Stimulated activated CD8-positive, alpha-beta memory T cell treated with anti-CD3 and anti-CD28 coated beads, Interleukin-12 subunit alpha, Interleukin-12 subunit beta, amount 100 ng/mL, for 1 hour (primary cell): ENCODE measurements around the gene CCDC146.
"Not testable (repeated sequence)": the region's sequence is repeated elsewhere in the genome, so short reads cannot be mapped to it uniquely, and the experiment has no call there.

Experiments used
- DNase-seq: peaks from one replicate; pipeline ENCODE4 v3.0.0-alpha.2; 2020; ENCODE audit warnings: low read depth

CCDC146 gene

GRCh38 chr7:77330169-77330882, 207.9 kb downstream of the CCDC146 start:
- DNase-seq = no peak

DNA sequence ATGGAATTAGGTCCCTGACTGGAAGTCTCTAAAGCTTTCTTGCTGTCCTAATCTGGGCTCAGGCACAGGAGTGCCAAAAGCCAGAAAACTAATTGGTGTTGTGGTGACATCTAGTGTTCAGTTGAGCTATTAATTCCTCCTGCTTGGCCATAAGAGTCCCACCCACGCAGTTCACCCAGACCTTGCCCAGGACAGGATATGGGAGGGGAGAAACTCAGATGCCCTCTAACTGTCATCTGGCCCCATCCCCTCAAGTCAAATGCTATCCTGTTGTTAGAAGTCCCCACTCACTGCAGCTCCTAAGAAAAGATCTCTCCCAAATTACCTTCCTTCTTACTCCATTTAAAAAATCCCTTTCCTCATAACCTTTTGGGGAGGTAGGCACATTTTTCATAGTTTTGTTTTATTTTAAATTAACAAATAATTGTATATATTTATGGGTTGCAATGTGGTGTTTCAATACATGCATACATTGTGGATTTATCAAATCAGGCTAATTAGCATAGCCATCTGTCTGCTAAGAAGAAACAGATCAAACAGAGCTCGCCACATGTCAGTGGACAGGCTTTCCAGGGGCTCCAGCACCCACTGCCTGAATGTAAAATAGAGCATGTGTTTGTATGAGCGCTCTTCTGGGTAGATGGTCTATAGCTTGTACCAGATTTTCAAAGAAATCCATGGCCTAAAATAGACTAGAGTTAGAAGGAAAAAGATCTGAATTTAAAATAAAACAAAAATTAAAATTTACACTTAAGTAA, 209.7 kb downstream of the CCDC146 start:
- peak; percentile 15 for DNase-seq

- DNase-seq = not testable (repeated sequence)
Observed at GRCh38 chr7:77334039-77334438, 211.6 kb downstream of the CCDC146 start.

- DNase-seq = no peak
Observed at GRCh38 chr7:77335581-77335980, 213.2 kb downstream of the CCDC146 start.

- no peak for DNase-seq
Observed at GRCh38 chr7:77337456-77337990, 215.1 kb downstream of the CCDC146 start.

GRCh38 chr7:77338260-77338659, 215.8 kb downstream of the CCDC146 start:
- no peak for DNase-seq

DNA sequence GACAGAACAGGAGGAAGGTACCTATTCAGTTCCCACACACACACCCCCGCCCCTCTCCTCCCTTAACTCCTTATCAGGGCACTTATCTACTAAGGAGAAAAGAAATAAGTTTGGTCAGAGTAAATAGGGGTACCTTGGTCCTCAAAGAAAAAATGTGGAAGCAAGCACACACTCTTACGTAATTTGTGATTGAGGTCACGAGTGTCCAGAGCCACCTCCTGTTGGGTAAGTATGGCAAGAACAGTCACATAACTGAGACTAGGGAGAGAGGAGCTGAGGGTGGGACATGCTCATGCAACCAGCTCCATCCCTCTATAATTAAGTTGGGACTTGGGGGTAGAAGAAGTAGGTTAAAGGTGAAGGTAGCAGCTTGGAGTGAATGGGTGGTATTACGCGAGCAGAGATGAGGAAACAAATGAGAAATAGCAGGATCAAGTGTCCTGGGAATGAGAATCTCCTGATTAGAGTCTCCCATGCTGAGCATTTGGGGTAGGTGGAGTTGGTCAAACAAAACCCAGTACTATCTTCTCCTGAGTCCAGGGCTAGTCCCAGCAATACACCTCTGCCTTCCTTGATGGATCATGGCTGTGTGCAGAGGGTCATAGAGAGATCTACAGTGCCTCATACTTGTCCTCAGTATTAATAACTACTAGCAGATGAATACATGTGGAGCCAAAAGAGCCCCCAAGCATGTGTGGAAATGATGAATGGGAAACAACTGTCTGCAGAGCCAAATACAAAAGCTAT, 216.6 kb downstream of the CCDC146 start:
- no peak for DNase-seq

DNA sequence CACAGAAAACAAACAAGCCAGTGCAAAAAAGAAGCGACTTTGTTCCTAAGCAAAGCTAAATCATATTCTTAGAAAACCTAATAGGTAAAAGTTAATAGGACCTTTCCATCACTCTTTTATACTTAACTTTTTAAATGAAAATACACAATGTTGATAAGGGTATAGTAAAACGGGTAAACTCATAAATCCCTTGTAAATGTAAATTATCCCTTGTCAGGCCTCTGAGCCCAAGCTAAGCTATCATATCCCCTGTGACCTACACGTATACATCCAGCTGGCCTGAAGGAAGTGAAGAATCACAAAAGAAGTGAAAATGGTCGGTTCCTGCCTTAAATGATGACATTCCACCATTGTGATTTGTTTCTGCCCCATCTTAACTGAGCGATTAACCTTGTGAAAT, 217.3 kb downstream of the CCDC146 start:
- no peak for DNase-seq
